ENCODE data around the gene VAMP2.

Gene VAMP2

DNA sequence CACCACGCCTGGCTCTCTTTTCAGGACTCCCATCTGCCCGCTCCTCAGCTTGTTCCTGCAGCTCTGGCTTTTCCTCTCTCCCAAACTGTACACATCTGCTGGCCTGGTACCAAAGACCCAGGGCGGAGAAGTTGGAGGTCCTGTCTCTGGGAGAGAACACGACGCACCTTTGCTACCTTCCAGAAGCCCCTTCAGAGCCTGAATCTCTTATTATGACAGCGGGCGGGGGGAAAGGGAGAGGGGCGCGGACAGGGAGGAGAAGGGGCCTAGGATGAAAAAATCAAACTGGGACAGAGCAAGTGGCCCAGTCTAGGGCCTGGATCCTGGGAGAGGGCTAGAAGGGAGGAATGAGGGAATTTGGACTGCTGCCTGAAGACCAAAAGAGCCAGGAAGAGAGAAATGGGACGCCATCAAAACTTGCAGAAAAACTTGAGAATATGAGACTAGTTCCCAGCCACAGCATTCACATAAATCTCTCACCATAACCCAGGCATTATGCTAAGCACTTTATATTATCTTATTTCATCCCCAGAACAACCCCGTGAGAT is 8.1 kb downstream of the VAMP2 start:
- Histone ChIP-seq H3K4me1 (peaks cover 64 to 81% (median 73%) of the 10 kb centered on the region in 10 experiments), H3K9me3 (replicated peaks in 1 of 11) (no peaks in the 10 kb centered on the region), H3K27me3 (no peaks in the 10 kb centered on the region), H3K4me3 (peak overlapping the region in 4 of 10 experiments; percentile 6 to 64 (median 17); a peak in 4 of 20 replicates), H3K36me3 (peaks cover 10 to 22% (median 15%) of the 10 kb centered on the region in 11 experiments), H3K27ac (peak overlapping the region; percentile 27 to 97 (median 86); a peak in 19 of 22 replicates), H3K9ac (peak overlapping the region; percentile 47 to 94 (median 72)), H4K20me1 (peaks cover 18 to 39% (median 20%) of the 10 kb centered on the region in 11 experiments), H3K4me2 (peak overlapping the region; percentile 82 to 99 (median 97))
- TF ChIP-seq Cebpa-rat (IDR thresholded peaks at IDR 0.05): no peak

GRCh38 chr17:8153957-8154607 is 8.7 kb downstream of the VAMP2 start:
- Histone ChIP-seq H3K9ac (peak overlapping the region; percentile 47 to 94 (median 72)), H3K4me3 (peak overlapping the region in 6 of 10 experiments; percentile 5 to 64 (median 14); a peak in 5 of 20 replicates), H4K20me1 (peaks cover 15 to 39% (median 21%) of the 10 kb centered on the region in 11 experiments), H3K4me1 (peaks cover 58 to 76% (median 67%) of the 10 kb centered on the region in 10 experiments), H3K27ac (peak overlapping the region; percentile 27 to 97 (median 87)), H3K4me2 (peak overlapping the region; percentile 82 to 99 (median 97)), H3K27me3 (no peaks in the 10 kb centered on the region), H3K9me3 (replicated peaks in 1 of 11) (no peaks in the 10 kb centered on the region), H3K36me3 (peaks cover 11 to 22% (median 16%) of the 10 kb centered on the region in 11 experiments)
- TF ChIP-seq Cebpa-rat (IDR thresholded peaks at IDR 0.05): no peak

DNA sequence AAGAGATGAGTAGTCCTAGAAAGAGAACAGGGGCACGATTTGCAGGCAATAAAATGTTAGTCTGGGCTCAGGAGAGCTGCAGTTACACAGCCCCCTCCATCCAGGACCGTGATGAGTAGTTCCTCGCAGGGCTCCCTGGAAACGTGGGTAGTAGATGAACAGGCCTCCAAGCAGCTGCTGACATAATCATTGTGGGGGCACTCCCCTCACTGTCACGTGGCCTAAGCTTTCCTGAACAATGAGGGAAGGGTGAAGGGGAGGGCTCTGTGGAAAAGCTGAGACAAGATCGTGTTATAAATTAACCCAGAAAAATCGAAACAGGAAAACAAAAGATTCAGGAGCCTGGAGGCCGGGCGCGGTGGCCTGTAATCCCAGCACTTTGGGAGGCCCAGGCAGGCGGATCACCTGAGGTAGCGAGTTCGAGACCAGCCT is 9.2 kb downstream of the VAMP2 start:
- peak overlapping the region in 3 of 10 experiments; percentile 16 to 25 (median 20); a peak in 4 of 20 replicates for H3K4me3 ChIP-seq
- H3K4me1 ChIP-seq: peaks cover 58 to 75% (median 66%) of the 10 kb centered on the region in 10 experiments
- no peaks in the 10 kb centered on the region for H3K27me3 ChIP-seq
- peaks cover 15 to 27% (median 21%) of the 10 kb centered on the region in 11 experiments for H3K36me3 ChIP-seq
- H3K4me2 ChIP-seq: peak overlapping the region; percentile 82 to 99 (median 97)
- H3K27ac ChIP-seq: peak overlapping the region; percentile 27 to 97 (median 87); a peak in 21 of 22 replicates
- no peak for TF ChIP-seq Cebpa-rat (IDR thresholded peaks at IDR 0.05)
- H3K9me3 ChIP-seq (replicated peaks in 1 of 11): no peaks in the 10 kb centered on the region
- peak overlapping the region; percentile 47 to 87 (median 72) for H3K9ac ChIP-seq
- peaks cover 15 to 43% (median 22%) of the 10 kb centered on the region in 11 experiments for H4K20me1 ChIP-seq

DNA sequence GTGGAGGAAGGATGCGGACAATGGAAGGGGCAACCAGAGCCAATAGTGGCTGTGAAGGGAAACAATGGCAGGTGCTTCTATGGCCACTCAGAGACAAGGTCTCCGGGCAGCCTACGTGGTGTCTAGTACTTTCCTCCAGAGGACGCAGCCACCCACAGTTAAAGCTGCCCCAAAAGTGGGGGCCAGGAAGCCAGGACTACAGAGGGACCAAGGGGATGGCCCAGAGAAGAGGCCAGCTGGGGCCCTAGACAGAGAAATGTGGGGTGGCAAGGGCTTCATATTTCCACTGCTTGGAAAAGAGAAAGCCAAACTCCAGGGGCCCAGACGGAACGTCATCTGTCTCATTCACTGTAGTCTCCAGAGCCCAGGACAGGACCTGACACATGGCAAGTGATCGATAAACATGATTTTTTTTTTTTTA is 9.7 kb downstream of the VAMP2 start:
- Histone ChIP-seq H4K20me1 (peaks cover 16 to 48% (median 27%) of the 10 kb centered on the region in 11 experiments), H3K9ac (peak overlapping the region in 8 of 11 experiments; percentile 53 to 87 (median 74); a peak in 8 of 22 replicates), H3K4me3 (peak overlapping the region in 1 of 10 experiments; percentile 73; a peak in 2 of 20 replicates), H3K9me3 (replicated peaks in 1 of 11) (no peaks in the 10 kb centered on the region), H3K27ac (peak overlapping the region in 10 of 11 experiments; percentile 86 to 97 (median 90); a peak in 17 of 22 replicates), H3K4me2 (peak overlapping the region; percentile 82 to 99 (median 97)), H3K27me3 (no peaks in the 10 kb centered on the region), H3K4me1 (peaks cover 58 to 70% (median 61%) of the 10 kb centered on the region in 10 experiments), H3K36me3 (peaks cover 20 to 30% (median 26%) of the 10 kb centered on the region in 11 experiments)
- no peak for TF ChIP-seq Cebpa-rat (IDR thresholded peaks at IDR 0.05)

DNA sequence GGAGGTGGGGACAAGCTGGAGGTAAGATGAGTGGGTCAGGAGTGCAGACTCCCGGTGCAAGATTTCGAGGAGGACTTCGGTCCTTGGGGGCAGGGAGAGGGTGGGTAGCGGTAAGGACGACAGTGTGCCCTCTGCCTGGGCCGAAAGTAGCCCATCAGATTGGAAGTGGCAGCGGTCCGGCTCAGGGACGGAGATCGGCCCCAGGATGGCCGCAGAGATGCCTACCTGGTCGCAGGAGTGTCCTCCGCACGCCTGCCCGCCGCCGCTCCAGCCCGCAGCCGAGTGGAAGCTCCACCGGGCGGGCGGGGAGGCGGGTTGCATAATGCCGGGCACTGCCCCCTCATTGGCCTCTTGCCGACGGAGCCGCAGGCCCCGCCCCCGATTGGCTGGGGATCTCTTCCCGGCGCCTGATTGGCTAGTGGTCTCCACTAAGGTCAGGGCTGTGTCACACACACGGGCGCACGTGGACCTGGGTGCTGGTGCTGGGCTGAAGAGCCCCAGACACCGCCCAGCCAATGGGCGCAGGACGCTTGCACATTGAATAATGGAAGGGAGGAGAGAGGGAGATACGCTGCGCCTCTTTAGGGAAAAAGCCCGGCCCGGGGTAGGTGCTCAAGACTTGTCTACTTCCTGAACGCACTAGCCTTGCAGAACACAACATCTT is 10.5 kb downstream of the VAMP2 start, which contains the start of gene PER1:
Gene PER1, minus strand, starts transcription at position 293 of the 664 bp plus-strand sequence. CDS start 1,698 bp downstream, outside the sequence.
- Histone ChIP-seq H3K4me3 (peak within 1 kb of the TSS; percentile 60 to 92 (median 80)), H3K36me3 (peaks cover 28 to 35% (median 34%) of the 10 kb centered on the region in 11 experiments), H3K9me3 (replicated peaks in 1 of 11) (no peaks in the 10 kb centered on the region), H4K20me1 (peaks cover 16 to 56% (median 35%) of the 10 kb centered on the region in 11 experiments), H3K27me3 (no peaks in the 10 kb centered on the region), H3K27ac (peak within 1 kb of the TSS; percentile 85 to 97 (median 88)), H3K4me1 (peaks cover 51 to 68% (median 57%) of the 10 kb centered on the region in 10 experiments), H3K4me2 (peak within 1 kb of the TSS; percentile 82 to 99 (median 97)), H3K9ac (peak within 1 kb of the TSS; percentile 84 to 96 (median 87))
- TF ChIP-seq Cebpa-rat (IDR thresholded peaks at IDR 0.05): peak in 10 of 11 experiments; percentile 31 to 83 (median 78); a peak in 16 of 22 replicates

GRCh38 chr17:8151641-8152111 is 11.1 kb downstream of the VAMP2 start:
- Histone ChIP-seq H3K36me3 (peaks cover 34 to 41% (median 40%) of the 10 kb centered on the region in 11 experiments), H3K4me1 (peaks cover 47 to 63% (median 51%) of the 10 kb centered on the region in 10 experiments), H3K4me3 (peak overlapping the region; percentile 60 to 92 (median 80)), H4K20me1 (peaks cover 16 to 62% (median 40%) of the 10 kb centered on the region in 11 experiments), H3K27ac (peak overlapping the region; percentile 85 to 97 (median 88)), H3K9ac (peak overlapping the region; percentile 84 to 96 (median 87)), H3K9me3 (replicated peaks in 1 of 11) (no peaks in the 10 kb centered on the region), H3K27me3 (no peaks in the 10 kb centered on the region), H3K4me2 (peak overlapping the region; percentile 82 to 99 (median 97))
- TF ChIP-seq Cebpa-rat (IDR thresholded peaks at IDR 0.05): no peak

DNA sequence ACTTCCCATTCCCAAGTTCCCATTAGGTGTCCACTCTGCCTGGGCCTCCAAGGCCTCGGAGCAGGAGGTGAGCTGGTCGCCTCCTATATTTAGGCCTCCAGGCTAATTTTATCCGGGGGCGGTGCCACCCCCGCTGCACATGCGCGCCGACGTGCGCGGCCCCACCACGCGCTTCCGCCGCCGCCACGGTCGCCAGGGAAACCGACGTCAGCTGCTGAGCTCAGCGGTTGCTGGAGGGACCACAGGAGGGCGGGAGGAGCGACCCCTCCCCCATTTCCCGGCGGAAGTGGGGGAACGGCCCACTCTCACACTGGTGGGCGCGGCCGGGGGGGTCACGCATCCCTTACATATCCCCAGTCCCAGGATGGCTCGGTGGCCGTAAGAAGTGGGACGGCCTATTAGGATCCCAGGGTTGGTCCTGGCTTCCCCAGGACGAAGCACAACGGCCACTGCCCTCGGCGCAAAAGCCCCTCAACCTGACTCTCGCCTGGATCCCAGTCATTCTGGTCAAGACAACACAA is 11.6 kb downstream of the VAMP2 start:
- peaks cover 47 to 63% (median 51%) of the 10 kb centered on the region in 10 experiments for H3K4me1 ChIP-seq
- H3K4me2 ChIP-seq: peak overlapping the region; percentile 82 to 99 (median 97)
- peak overlapping the region; percentile 84 to 96 (median 87) for H3K9ac ChIP-seq
- H3K9me3 ChIP-seq (replicated peaks in 1 of 11): no peaks in the 10 kb centered on the region
- peak overlapping the region; percentile 60 to 92 (median 80) for H3K4me3 ChIP-seq
- peaks cover 16 to 67% (median 44%) of the 10 kb centered on the region in 11 experiments for H4K20me1 ChIP-seq
- H3K36me3 ChIP-seq: peaks cover 39 to 45% (median 45%) of the 10 kb centered on the region in 11 experiments
- peak overlapping the region; percentile 85 to 97 (median 88) for H3K27ac ChIP-seq
- no peaks in the 10 kb centered on the region for H3K27me3 ChIP-seq
- TF ChIP-seq Cebpa-rat (IDR thresholded peaks at IDR 0.05): no peak

Measured in BLaER1 treated with 17β-estradiol and CSF1 and Interleukin-3, amounts not matched to agents 10 nM and 100 nM (cell line).